Measurements from ENCODE around the gene EIF3F.

Gene EIF3F

GRCh38 chr11:8030526-8031247 lies 43.5 kb downstream of the EIF3F start:
- no peaks in the 10 kb centered on the region for H3K27me3 ChIP-seq (ENCODE audit: control insufficient read depth, insufficient read depth, low read length)
- H3K4me1 ChIP-seq (ENCODE audit: control insufficient read depth, insufficient read depth, low read length), result peaks cover 4% of the 10 kb centered on the region
- H3K27ac ChIP-seq (ENCODE audit: low read depth, low read length), result no peak overlapping the region
- no peaks in the 10 kb centered on the region for H3K36me3 ChIP-seq (ENCODE audit: control insufficient read depth, insufficient read depth, low read length)
- no peak overlapping the region for H3K4me3 ChIP-seq (ENCODE audit: low read length)
- H3K9ac ChIP-seq (ENCODE audit: low read length), result no peak overlapping the region

GRCh38 chr11:8031248-8032115 lies 44.3 kb downstream of the EIF3F start:
- H3K27me3 ChIP-seq (ENCODE audit: control insufficient read depth, insufficient read depth, low read length), result no peaks in the 10 kb centered on the region
- no peak overlapping the region for H3K27ac ChIP-seq (ENCODE audit: low read depth, low read length)
- no peak overlapping the region for H3K4me3 ChIP-seq (ENCODE audit: low read length)

GRCh38 chr11:8032122-8032521 lies 45.0 kb downstream of the EIF3F start:
- Histone ChIP-seq H3K36me3 (ENCODE audit: control insufficient read depth, insufficient read depth, low read length) (no peaks in the 10 kb centered on the region), H3K27me3 (ENCODE audit: control insufficient read depth, insufficient read depth, low read length) (no peaks in the 10 kb centered on the region), H3K4me1 (ENCODE audit: control insufficient read depth, insufficient read depth, low read length) (peaks cover 4% of the 10 kb centered on the region), H3K9ac (ENCODE audit: low read length) (no peak overlapping the region), H3K27ac (ENCODE audit: low read depth, low read length) (no peak overlapping the region), H3K4me3 (ENCODE audit: low read length) (no peak overlapping the region)

More at GRCh38 chr11:8031248-8032115, 44.3 kb downstream of the EIF3F start:
- Histone ChIP-seq H3K4me1 (ENCODE audit: control insufficient read depth, insufficient read depth, low read length) (peaks cover 4% of the 10 kb centered on the region), H3K36me3 (ENCODE audit: control insufficient read depth, insufficient read depth, low read length) (no peaks in the 10 kb centered on the region), H3K9ac (ENCODE audit: low read length) (no peak overlapping the region)

- no peak overlapping the region for H3K9ac ChIP-seq (ENCODE audit: low read length)
- H3K4me1 ChIP-seq (ENCODE audit: control insufficient read depth, insufficient read depth, low read length), result peaks cover 4% of the 10 kb centered on the region
These were observed 45.6 kb downstream of the EIF3F start for GRCh38 chr11:8032576-8033304.

GRCh38 chr11:8033305-8034105 lies 46.4 kb downstream of the EIF3F start:
- H3K9ac ChIP-seq (ENCODE audit: low read length), result no peak overlapping the region
- H3K27me3 ChIP-seq (ENCODE audit: control insufficient read depth, insufficient read depth, low read length), result no peaks in the 10 kb centered on the region
- H3K27ac ChIP-seq (ENCODE audit: low read depth, low read length), result no peak overlapping the region
- H3K36me3 ChIP-seq (ENCODE audit: control insufficient read depth, insufficient read depth, low read length), result no peaks in the 10 kb centered on the region
- peaks cover 4% of the 10 kb centered on the region for H3K4me1 ChIP-seq (ENCODE audit: control insufficient read depth, insufficient read depth, low read length)
- no peak overlapping the region for H3K4me3 ChIP-seq (ENCODE audit: low read length)

More at GRCh38 chr11:8032576-8033304, 45.6 kb downstream of the EIF3F start:
- Histone ChIP-seq H3K27ac (ENCODE audit: low read depth, low read length) (no peak overlapping the region), H3K36me3 (ENCODE audit: control insufficient read depth, insufficient read depth, low read length) (no peaks in the 10 kb centered on the region), H3K4me3 (ENCODE audit: low read length) (no peak overlapping the region), H3K27me3 (ENCODE audit: control insufficient read depth, insufficient read depth, low read length) (no peaks in the 10 kb centered on the region)

DNA sequence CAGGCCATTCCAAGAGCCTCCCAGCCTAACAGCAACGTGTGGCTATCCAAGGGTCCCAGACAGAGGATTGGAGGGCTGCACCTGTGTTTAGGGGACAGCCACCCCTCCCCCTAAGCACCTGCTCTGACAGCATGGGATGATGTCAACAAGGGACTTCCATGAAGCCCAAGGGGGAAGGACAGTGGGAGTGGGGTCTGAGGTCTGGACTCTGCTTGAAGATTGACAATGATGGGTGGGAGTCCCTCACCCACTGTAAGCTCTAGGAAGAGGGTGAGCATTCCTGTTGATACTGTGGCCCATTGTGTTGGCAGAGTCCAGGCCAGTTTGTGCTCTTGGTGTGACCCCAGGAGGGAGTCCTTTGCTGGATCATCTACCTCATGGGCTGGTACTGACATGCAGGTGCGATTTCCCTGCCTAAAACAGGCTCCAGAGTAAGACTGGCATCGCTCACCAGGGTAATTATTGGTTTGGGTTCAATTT lies 47.0 kb downstream of the EIF3F start:
- Histone ChIP-seq H3K36me3 (ENCODE audit: control insufficient read depth, insufficient read depth, low read length) (no peaks in the 10 kb centered on the region), H3K9ac (ENCODE audit: low read length) (no peak overlapping the region), H3K4me1 (ENCODE audit: control insufficient read depth, insufficient read depth, low read length) (peaks cover 4% of the 10 kb centered on the region), H3K27me3 (ENCODE audit: control insufficient read depth, insufficient read depth, low read length) (no peaks in the 10 kb centered on the region), H3K27ac (ENCODE audit: low read depth, low read length) (no peak overlapping the region), H3K4me3 (ENCODE audit: low read length) (no peak overlapping the region)

- Histone ChIP-seq H3K36me3 (ENCODE audit: control insufficient read depth, insufficient read depth, low read length) (no peaks in the 10 kb centered on the region), H3K27me3 (ENCODE audit: control insufficient read depth, insufficient read depth, low read length) (no peaks in the 10 kb centered on the region), H3K4me1 (ENCODE audit: control insufficient read depth, insufficient read depth, low read length) (peaks cover 4% of the 10 kb centered on the region), H3K9ac (ENCODE audit: low read length) (no peak overlapping the region), H3K4me3 (ENCODE audit: low read length) (no peak overlapping the region), H3K27ac (ENCODE audit: low read depth, low read length) (no peak overlapping the region)
These were observed 47.6 kb downstream of the EIF3F start for GRCh38 chr11:8034604-8035190.

DNA sequence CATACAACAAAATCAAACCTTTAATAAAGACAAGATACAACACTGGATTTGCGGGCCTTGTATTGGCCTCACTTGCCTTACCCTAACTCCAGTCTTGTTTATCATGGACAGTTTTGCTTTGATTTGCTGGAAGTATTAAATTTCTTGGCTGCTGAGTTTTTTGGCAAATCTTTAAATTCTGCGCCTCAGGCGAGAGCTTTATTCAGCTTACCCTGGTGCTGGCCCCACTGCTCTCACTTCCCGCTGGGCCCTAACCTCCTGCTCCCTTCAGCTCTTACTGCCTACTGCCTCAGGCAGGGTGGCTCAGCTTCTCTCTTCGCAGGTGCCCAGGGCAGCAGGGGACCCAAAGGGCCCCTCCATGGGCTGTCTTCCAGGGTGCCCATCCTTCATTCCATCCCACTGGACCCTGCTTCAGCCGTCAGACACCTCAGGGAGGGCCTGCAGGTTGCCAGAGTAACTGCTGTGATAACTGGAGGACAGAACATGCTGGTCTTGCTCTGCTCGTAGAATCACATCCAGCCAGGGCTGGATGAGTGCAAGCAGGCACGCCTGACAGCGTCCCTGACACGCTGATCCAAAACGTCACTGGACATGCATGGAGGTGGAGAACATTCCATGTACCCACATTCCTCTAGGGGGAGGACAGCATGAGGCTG lies 48.2 kb downstream of the EIF3F start:
- no peaks in the 10 kb centered on the region for H3K36me3 ChIP-seq (ENCODE audit: control insufficient read depth, insufficient read depth, low read length)
- no peak overlapping the region for H3K9ac ChIP-seq (ENCODE audit: low read length)
- peaks cover 4% of the 10 kb centered on the region for H3K4me1 ChIP-seq (ENCODE audit: control insufficient read depth, insufficient read depth, low read length)
- no peaks in the 10 kb centered on the region for H3K27me3 ChIP-seq (ENCODE audit: control insufficient read depth, insufficient read depth, low read length)
- H3K4me3 ChIP-seq (ENCODE audit: low read length), result no peak overlapping the region
- H3K27ac ChIP-seq (ENCODE audit: low read depth, low read length), result no peak overlapping the region

DNA sequence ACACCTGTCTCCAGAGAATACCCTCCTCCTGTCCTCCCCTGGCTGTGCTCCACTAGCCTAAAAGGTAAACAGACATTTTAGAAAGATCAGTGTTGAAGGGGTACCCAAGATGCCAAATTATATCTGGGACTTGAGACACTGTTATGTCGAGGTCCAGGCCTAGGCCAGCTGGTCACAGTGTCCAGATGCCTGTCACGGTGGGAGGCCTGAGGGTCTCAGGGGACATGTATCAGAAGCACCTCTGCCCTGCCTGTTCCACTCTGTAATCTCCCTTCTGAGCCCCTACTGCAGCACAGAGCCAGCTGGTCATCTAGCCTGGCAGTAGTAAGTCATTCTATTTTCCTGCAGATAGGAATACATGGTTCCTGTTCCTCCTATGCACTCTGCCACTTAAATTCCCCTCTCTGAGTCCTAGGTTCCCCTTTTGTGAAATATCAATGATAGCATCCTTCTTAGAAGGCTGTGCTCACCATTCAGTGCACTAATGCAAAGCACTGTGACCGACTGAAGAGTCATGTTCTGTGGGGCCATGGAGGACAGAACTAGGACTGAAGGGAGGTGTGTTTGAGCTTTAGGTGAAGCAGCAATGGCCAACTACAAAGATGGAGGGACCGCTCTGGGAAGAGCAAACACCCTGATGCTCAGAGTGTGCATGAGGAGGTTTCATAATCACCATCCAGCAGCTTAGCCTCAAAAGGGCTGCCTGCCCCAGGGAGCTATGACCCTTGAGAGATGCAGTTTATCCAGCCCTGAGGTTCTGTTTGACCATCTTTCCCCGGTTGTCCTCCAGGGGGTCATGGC lies 49.1 kb downstream of the EIF3F start:
- Histone ChIP-seq H3K4me3 (ENCODE audit: low read length) (no peak overlapping the region), H3K36me3 (ENCODE audit: control insufficient read depth, insufficient read depth, low read length) (no peaks in the 10 kb centered on the region), H3K27me3 (ENCODE audit: control insufficient read depth, insufficient read depth, low read length) (no peaks in the 10 kb centered on the region), H3K27ac (ENCODE audit: low read depth, low read length) (no peak overlapping the region), H3K4me1 (ENCODE audit: control insufficient read depth, insufficient read depth, low read length) (peaks cover 4% of the 10 kb centered on the region), H3K9ac (ENCODE audit: low read length) (no peak overlapping the region)

DNA sequence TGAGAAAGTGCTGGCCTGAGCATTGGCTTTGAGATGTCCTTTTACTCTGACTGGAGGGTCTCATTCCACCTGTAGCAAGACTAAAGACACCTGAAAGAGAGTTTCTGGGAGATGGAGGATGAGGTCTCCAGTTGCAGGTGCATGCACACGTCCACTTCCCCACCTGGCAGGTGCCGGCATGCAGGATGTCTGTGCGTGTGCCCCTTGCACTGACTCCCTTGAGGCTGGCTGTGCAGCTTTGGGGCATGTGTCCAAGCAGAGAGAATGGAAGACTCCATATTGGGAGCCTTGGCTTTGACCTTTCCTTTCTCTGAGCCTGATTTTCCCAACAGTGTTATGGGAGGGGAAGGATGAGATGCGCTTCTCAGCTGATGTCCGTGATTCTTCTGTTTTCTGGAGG lies 49.8 kb downstream of the EIF3F start:
- no peak overlapping the region for H3K27ac ChIP-seq (ENCODE audit: low read depth, low read length)
- H3K27me3 ChIP-seq (ENCODE audit: control insufficient read depth, insufficient read depth, low read length), result no peaks in the 10 kb centered on the region
- H3K36me3 ChIP-seq (ENCODE audit: control insufficient read depth, insufficient read depth, low read length), result no peaks in the 10 kb centered on the region
- no peak overlapping the region for H3K9ac ChIP-seq (ENCODE audit: low read length)
- H3K4me1 ChIP-seq (ENCODE audit: control insufficient read depth, insufficient read depth, low read length), result peaks cover 4% of the 10 kb centered on the region
- no peak overlapping the region for H3K4me3 ChIP-seq (ENCODE audit: low read length)
